ENCODE results near the gene IPO13.

Gene IPO13

DNA sequence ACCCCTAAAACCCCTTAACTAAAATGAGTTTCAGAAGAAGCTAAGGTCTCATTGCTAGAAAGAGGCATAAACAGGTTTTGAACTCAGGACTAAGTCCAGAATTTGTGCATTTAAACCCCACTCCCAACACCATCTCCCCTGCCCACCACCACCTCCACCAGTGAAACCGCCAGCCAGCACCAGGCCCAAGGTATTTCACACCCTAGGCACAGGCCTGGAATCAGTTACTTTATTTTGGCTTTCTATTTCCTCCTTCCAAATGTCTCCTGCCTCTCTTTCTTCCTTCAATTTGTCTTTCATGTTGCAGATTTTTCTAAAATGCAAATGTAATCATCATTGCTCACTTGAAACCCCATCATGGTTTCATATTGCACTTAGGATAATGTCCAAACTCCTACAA, 1.9 kb upstream of the IPO13 start:
- DNase-seq = no peak
- no peaks in the 10 kb centered on the region for H4K20me1 ChIP-seq (ENCODE audit: insufficient read depth, low read length)
- H3K4me2 ChIP-seq (ENCODE audit: low read depth, low read length) = no peak overlapping the region
- H3F3A ChIP-seq (ENCODE audit: insufficient read depth, low read length) = no peaks in the 10 kb centered on the region
- no peak overlapping the region for H2AFZ ChIP-seq (ENCODE audit: low read length)
- H3K4me1 ChIP-seq (ENCODE audit: low read length) = peaks cover 11% of the 10 kb centered on the region
- H3K9me2 ChIP-seq (replicated peaks; ENCODE audit: insufficient read depth, low read length) = no peaks in the 10 kb centered on the region
- no peak overlapping the region for H3K4me3 ChIP-seq (ENCODE audit: low read length)
- no peaks in the 10 kb centered on the region for H3K9me3 ChIP-seq (replicated peaks; ENCODE audit: insufficient read depth, low read length)
- no peak overlapping the region for H3K9ac ChIP-seq (ENCODE audit: low read length)
- no peaks in the 10 kb centered on the region for H3K36me3 ChIP-seq (replicated peaks; ENCODE audit: insufficient read depth, low read length)
- TF ChIP-seq, protein P1, sequence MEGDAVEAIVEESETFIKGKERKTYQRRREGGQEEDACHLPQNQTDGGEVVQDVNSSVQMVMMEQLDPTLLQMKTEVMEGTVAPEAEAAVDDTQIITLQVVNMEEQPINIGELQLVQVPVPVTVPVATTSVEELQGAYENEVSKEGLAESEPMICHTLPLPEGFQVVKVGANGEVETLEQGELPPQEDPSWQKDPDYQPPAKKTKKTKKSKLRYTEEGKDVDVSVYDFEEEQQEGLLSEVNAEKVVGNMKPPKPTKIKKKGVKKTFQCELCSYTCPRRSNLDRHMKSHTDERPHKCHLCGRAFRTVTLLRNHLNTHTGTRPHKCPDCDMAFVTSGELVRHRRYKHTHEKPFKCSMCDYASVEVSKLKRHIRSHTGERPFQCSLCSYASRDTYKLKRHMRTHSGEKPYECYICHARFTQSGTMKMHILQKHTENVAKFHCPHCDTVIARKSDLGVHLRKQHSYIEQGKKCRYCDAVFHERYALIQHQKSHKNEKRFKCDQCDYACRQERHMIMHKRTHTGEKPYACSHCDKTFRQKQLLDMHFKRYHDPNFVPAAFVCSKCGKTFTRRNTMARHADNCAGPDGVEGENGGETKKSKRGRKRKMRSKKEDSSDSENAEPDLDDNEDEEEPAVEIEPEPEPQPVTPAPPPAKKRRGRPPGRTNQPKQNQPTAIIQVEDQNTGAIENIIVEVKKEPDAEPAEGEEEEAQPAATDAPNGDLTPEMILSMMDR (IDR thresholded peaks at IDR 0.05; ENCODE audit: low read length) = no peak
- TF ChIP-seq EZH2 (optimal IDR thresholded peaks at IDR 0.05; ENCODE audit: low read depth, low read length) (no peak), EZH2phosphoT487 (IDR thresholded peaks at IDR 0.05; ENCODE audit: low read length) (no peak)
- H3K79me2 ChIP-seq (ENCODE audit: low read length) = peaks cover 23% of the 10 kb centered on the region
- H3K27ac ChIP-seq (ENCODE audit: low read length) = no peak overlapping the region
- H3K27me3 ChIP-seq (replicated peaks; ENCODE audit: insufficient read depth, low read length) = no peaks in the 10 kb centered on the region

DNA sequence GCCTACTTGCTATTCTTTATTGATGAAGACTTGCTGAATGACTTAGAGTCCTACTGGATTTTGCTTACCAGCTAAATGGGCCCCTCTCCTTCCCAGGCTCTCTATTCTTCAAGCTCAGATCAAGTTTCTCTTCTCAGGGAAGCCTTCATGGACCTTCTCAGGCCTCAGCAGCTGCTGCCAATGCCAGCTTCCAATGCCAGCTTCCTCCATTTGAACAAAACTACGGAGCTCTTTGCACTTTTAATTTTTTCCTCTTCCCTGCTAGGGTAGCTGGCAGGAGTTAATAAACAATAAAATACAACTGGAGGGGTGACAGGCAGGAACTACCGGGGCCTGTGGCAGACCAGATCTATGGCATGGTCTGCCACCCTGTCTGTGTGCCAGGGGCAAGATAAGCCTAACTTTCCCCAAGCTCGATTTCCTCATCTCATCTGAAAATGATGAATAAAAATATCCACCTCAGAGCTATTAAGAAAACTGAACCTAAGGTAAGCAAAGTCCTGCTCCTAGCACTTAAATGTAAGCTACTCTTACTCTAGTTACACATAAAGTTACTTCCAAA, 995 bp upstream of the IPO13 start:
- Histone ChIP-seq H3F3A (ENCODE audit: insufficient read depth, low read length) (no peaks in the 10 kb centered on the region), H4K20me1 (ENCODE audit: insufficient read depth, low read length) (no peaks in the 10 kb centered on the region), H2AFZ (ENCODE audit: low read length) (peak overlapping the region; percentile 99), H3K4me1 (ENCODE audit: low read length) (peaks cover 11% of the 10 kb centered on the region), H3K4me3 (ENCODE audit: low read length) (peak overlapping the region; percentile 97), H3K79me2 (ENCODE audit: low read length) (peaks cover 23% of the 10 kb centered on the region), H3K27ac (ENCODE audit: low read length) (no peak overlapping the region), H3K4me2 (ENCODE audit: low read depth, low read length) (peak overlapping the region; percentile 82), H3K27me3 (replicated peaks; ENCODE audit: insufficient read depth, low read length) (no peaks in the 10 kb centered on the region), H3K36me3 (replicated peaks; ENCODE audit: insufficient read depth, low read length) (no peaks in the 10 kb centered on the region), H3K9me2 (replicated peaks; ENCODE audit: insufficient read depth, low read length) (no peaks in the 10 kb centered on the region), H3K9me3 (replicated peaks; ENCODE audit: insufficient read depth, low read length) (no peaks in the 10 kb centered on the region), H3K9ac (ENCODE audit: low read length) (peak overlapping the region; percentile 99)
- TF ChIP-seq, protein P1 (IDR thresholded peaks at IDR 0.05; ENCODE audit: low read length) = no peak
- TF ChIP-seq EZH2phosphoT487 (IDR thresholded peaks at IDR 0.05; ENCODE audit: low read length) = no peak
- TF ChIP-seq EZH2 (optimal IDR thresholded peaks at IDR 0.05; ENCODE audit: low read depth, low read length) = no peak
- DNase-seq = no peak

DNA sequence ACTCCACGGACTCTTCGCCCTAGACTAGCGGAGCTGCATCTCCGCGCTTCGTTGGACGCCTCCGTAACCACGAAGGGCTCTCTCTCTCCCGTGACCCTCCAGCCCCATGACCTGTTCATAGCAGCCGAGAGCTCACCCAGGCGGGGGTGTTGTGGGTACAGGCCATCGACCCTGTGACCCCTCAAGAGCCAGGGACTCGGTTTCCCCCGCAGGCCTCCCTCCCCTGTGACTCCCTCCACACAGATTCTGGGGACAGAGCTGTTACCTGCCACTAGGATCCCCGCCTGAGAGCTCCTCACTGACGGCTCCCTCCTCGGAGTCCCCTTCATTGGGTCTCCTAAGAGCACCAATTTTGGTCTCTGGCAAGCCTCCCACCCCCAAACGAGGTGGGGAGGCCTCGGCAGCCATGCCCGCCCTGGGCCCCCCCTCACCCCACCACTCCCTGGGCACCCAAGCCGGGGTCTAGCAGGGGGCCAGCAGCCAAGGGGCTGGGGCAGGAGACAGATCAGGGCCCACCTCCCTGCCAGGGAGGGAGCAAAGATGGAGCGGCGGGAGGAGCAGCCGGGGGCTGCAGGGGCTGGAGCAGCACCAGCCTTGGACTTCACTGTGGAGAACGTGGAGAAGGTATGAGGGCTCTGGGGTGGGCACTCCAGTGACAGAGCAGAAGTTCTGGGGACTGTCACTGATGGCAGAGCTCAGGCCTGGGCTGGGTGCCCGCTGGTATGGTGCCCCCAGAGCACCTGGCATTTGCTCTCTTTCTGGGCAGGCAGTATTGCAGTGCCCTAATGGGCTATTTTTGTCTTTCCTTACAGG, 517 bp downstream of the IPO13 start:
- no peaks in the 10 kb centered on the region for H3K27me3 ChIP-seq (replicated peaks; ENCODE audit: insufficient read depth, low read length)
- no peaks in the 10 kb centered on the region for H3K36me3 ChIP-seq (replicated peaks; ENCODE audit: insufficient read depth, low read length)
- H3K27ac ChIP-seq (ENCODE audit: low read length) = peak overlapping the region; percentile 90; the same call in 1 of the 2 replicates
- no peaks in the 10 kb centered on the region for H3K9me3 ChIP-seq (replicated peaks; ENCODE audit: insufficient read depth, low read length)
- peak overlapping the region; percentile 97 for H3K4me2 ChIP-seq (ENCODE audit: low read depth, low read length)
- peak overlapping the region; percentile 99 for H2AFZ ChIP-seq (ENCODE audit: low read length)
- no peak for DNase-seq
- H4K20me1 ChIP-seq (ENCODE audit: insufficient read depth, low read length) = no peaks in the 10 kb centered on the region
- TF ChIP-seq EZH2phosphoT487 (IDR thresholded peaks at IDR 0.05; ENCODE audit: low read length) = no peak
- TF ChIP-seq, protein P1 (IDR thresholded peaks at IDR 0.05; ENCODE audit: low read length) = no peak
- TF ChIP-seq EZH2 (optimal IDR thresholded peaks at IDR 0.05; ENCODE audit: low read depth, low read length) = no peak
- peaks cover 23% of the 10 kb centered on the region for H3K79me2 ChIP-seq (ENCODE audit: low read length)
- H3K9me2 ChIP-seq (replicated peaks; ENCODE audit: insufficient read depth, low read length) = no peaks in the 10 kb centered on the region
- no peaks in the 10 kb centered on the region for H3F3A ChIP-seq (ENCODE audit: insufficient read depth, low read length)
- peak overlapping the region; percentile 97 for H3K4me3 ChIP-seq (ENCODE audit: low read length)
- peak overlapping the region; percentile 99 for H3K9ac ChIP-seq (ENCODE audit: low read length)
- H3K4me1 ChIP-seq (ENCODE audit: low read length) = peaks cover 11% of the 10 kb centered on the region

Data from MM.1S (cell line).